ENCODE results near the gene PHACTR1. TPM values are rescaled to one million over a fixed set of nuclear protein-coding genes. Genes with fewer than 3 reads are reported as not detected.

Gene PHACTR1
- total and polyA plus RNA-seq, 9 of the 15 experiments (the other 6 are each of a cell fraction or from before 2014, with no cell fraction given) = 11.5 to 32.6 (median 22.0) TPM

DNA sequence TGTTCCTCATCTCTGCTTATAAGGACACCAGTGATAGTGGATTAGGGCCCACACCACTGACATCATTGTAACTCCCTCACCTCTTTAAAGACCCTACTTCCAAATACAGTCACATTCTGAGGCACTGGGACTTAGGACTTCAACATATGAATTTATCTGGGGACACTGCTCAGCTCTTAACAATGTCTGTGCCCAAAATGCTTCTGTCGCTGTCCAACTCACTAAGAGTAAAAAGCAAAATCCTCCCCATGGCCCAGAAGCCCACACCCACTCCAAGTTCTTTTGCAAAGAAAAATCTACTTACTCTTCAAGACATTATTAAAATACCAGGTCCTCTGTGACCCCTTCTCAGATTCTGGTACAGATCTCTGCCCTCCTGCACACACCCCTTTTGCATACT, 495.5 kb downstream of the PHACTR1 start (continued):
- TF ChIP-seq, protein P1, sequence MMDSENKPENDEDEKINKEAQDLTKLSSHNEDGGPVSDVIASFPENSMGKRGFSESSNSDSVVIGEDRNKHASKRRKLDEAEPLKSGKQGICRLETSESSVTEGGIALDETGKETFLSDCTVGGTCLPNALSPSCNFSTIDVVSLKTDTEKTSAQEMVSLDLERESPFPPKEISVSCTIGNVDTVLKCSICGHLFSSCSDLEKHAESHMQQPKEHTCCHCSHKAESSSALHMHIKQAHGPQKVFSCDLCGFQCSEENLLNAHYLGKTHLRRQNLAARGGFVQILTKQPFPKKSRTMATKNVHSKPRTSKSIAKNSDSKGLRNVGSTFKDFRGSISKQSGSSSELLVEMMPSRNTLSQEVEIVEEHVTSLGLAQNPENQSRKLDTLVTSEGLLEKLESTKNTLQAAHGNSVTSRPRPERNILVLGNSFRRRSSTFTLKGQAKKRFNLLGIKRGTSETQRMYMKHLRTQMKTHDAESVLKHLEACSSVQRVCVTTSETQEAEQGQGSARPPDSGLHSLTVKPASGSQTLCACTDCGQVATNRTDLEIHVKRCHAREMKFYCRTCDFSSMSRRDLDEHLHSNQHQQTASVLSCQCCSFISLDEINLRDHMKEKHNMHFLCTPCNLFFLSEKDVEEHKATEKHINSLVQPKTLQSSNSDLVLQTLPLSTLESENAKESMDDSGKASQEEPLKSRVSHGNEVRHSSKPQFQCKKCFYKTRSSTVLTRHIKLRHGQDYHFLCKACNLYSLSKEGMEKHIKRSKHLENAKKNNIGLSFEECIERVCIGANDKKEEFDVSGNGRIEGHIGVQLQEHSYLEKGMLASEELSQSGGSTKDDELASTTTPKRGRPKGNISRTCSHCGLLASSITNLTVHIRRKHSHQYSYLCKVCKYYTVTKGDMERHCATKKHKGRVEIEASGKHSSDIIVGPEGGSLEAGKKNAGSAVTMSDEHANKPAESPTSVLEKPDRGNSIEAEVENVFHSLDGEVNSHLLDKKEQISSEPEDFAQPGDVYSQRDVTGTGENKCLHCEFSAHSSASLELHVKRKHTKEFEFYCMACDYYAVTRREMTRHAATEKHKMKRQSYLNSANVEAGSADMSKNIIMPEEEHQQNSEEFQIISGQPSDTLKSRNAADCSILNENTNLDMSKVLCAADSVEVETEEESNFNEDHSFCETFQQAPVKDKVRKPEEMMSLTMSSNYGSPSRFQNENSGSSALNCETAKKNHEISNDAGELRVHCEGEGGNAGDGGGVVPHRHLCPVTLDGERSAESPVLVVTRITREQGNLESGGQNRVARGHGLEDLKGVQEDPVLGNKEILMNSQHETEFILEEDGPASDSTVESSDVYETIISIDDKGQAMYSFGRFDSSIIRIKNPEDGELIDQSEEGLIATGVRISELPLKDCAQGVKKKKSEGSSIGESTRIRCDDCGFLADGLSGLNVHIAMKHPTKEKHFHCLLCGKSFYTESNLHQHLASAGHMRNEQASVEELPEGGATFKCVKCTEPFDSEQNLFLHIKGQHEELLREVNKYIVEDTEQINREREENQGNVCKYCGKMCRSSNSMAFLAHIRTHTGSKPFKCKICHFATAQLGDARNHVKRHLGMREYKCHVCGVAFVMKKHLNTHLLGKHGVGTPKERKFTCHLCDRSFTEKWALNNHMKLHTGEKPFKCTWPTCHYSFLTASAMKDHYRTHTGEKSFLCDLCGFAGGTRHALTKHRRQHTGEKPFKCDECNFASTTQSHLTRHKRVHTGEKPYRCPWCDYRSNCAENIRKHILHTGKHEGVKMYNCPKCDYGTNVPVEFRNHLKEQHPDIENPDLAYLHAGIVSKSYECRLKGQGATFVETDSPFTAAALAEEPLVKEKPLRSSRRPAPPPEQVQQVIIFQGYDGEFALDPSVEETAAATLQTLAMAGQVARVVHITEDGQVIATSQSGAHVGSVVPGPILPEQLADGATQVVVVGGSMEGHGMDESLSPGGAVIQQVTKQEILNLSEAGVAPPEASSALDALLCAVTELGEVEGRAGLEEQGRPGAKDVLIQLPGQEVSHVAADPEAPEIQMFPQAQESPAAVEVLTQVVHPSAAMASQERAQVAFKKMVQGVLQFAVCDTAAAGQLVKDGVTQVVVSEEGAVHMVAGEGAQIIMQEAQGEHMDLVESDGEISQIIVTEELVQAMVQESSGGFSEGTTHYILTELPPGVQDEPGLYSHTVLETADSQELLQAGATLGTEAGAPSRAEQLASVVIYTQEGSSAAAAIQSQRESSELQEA (IDR thresholded peaks at IDR 0.05; ENCODE audit: low read depth) = no peak
- TF ChIP-seq NFYB (IDR thresholded peaks at IDR 0.05; ENCODE audit: extremely low read depth, insufficient read length) = no peak
- TF ChIP-seq, protein P2, sequence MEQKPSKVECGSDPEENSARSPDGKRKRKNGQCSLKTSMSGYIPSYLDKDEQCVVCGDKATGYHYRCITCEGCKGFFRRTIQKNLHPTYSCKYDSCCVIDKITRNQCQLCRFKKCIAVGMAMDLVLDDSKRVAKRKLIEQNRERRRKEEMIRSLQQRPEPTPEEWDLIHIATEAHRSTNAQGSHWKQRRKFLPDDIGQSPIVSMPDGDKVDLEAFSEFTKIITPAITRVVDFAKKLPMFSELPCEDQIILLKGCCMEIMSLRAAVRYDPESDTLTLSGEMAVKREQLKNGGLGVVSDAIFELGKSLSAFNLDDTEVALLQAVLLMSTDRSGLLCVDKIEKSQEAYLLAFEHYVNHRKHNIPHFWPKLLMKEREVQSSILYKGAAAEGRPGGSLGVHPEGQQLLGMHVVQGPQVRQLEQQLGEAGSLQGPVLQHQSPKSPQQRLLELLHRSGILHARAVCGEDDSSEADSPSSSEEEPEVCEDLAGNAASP (IDR thresholded peaks at IDR 0.05) = no peak
